ENCODE results near the gene CUEDC1.
"Not testable (repeated sequence)": the region's sequence is repeated elsewhere in the genome, so short reads cannot be mapped to it uniquely, and the experiment has no call there.

Gene CUEDC1

GRCh38 chr17:57984936-57985674 lies 29.9 kb upstream of the CUEDC1 start:
- no peak for DNase-seq

- no peak for DNase-seq
These were observed 29.2 kb upstream of the CUEDC1 start for GRCh38 chr17:57984261-57984890.

GRCh38 chr17:57983446-57983845 lies 28.2 kb upstream of the CUEDC1 start:
- DNase-seq: no peak

GRCh38 chr17:57982452-57983170 lies 27.4 kb upstream of the CUEDC1 start:
- peak; percentile 34 for DNase-seq

- no peak for DNase-seq
These were observed 25.3 kb upstream of the CUEDC1 start for GRCh38 chr17:57980522-57980921.

- DNase-seq: no peak
These were observed 23.9 kb upstream of the CUEDC1 start for GRCh38 chr17:57979076-57979475.

- DNase-seq: no peak
These were observed 21.4 kb upstream of the CUEDC1 start for GRCh38 chr17:57976594-57976993.

GRCh38 chr17:57975044-57975443 lies 19.8 kb upstream of the CUEDC1 start:
- no peak for DNase-seq

GRCh38 chr17:57974053-57974824 lies 19.0 kb upstream of the CUEDC1 start:
- not testable (repeated sequence) for DNase-seq

GRCh38 chr17:57972151-57972550 lies 16.9 kb upstream of the CUEDC1 start:
- DNase-seq: no peak

- no peak for DNase-seq
These were observed 16.4 kb upstream of the CUEDC1 start for GRCh38 chr17:57971572-57971971.

- DNase-seq: no peak
These were observed 15.5 kb upstream of the CUEDC1 start for GRCh38 chr17:57970710-57971109.

GRCh38 chr17:57968456-57968855 lies 13.2 kb upstream of the CUEDC1 start:
- no peak for DNase-seq

- DNase-seq: no peak
These were observed 11.7 kb upstream of the CUEDC1 start for GRCh38 chr17:57966875-57967274.

GRCh38 chr17:57966246-57966645 lies 11.0 kb upstream of the CUEDC1 start:
- no peak for DNase-seq

GRCh38 chr17:57965521-57966160 lies 10.4 kb upstream of the CUEDC1 start:
- DNase-seq: no peak

- no peak for DNase-seq
These were observed 7.9 kb upstream of the CUEDC1 start for GRCh38 chr17:57963149-57963511.

GRCh38 chr17:57962279-57963148 lies 7.3 kb upstream of the CUEDC1 start:
- no peak for DNase-seq

GRCh38 chr17:57959929-57960328 lies 4.7 kb upstream of the CUEDC1 start:
- DNase-seq: no peak

GRCh38 chr17:57958391-57958790 lies 3.2 kb upstream of the CUEDC1 start:
- DNase-seq: not testable (repeated sequence)

- no peak for DNase-seq
These were observed 2.7 kb upstream of the CUEDC1 start for GRCh38 chr17:57957886-57958285.

Data from CD4-positive, alpha-beta T cell treated with Interleukin-10 for 1 hour (primary cell).